ENCODE data around the gene BBS1. TPM values are rescaled to one million over a fixed set of nuclear protein-coding genes. Genes with fewer than 3 reads are reported as not detected.

Gene BBS1
- total RNA-seq, 5 donors from 2014 or later (not counting 1 experiment from before 2014, with no cell fraction given), result 17.0 to 41.6 (median 34.9) TPM

- Histone ChIP-seq H3K9me3 (no peaks in the 10 kb centered on the region), H3K4me3 (ENCODE audit: control insufficient read depth in 1 of 2, extremely low read depth in 1 of 2, low read length in 1 of 2) (peak within 1 kb of the TSS; percentile 72 to 89), H3K27me3 (replicated peaks in 1 of 2; ENCODE audit: control insufficient read depth in 2 of 2, extremely low read depth in 1 of 2, insufficient read depth in 2 of 2, low read length in 1 of 2) (no peaks in the 10 kb centered on the region), H3K4me1 (ENCODE audit: control insufficient read depth in 1 of 2, extremely low read depth in 1 of 2, insufficient read depth in 2 of 2, low read length in 2 of 2) (peaks cover 3 to 23% of the 10 kb centered on the region in 2 experiments), H3K27ac (ENCODE audit: low read length) (peak within 1 kb of the TSS; percentile 58), H3K36me3 (ENCODE audit: control insufficient read depth in 2 of 2, extremely low read depth in 1 of 2, insufficient read depth in 1 of 2, low read length in 1 of 2) (peaks cover 0 to 11% of the 10 kb centered on the region in 2 donors)
- Mint-ChIP-seq H3K9me3 (no peaks in the 10 kb centered on the region), H3K4me1 (peaks cover 22 to 28% (median 25%) of the 10 kb centered on the region in 3 donors), H3K27me3 (no peaks in the 10 kb centered on the region), H3K27ac (peak within 1 kb of the TSS; percentile 78 to 92), H3K36me3 (peaks cover 5% of the 10 kb centered on the region), H3K4me3 (peak within 1 kb of the TSS; percentile 85 to 91 (median 87))
- ATAC-seq (replicated peaks in 1 of 4), result peak; percentile 98 to 99 (median 98)
- ChIA-PET CTCF (interaction anchor here in 1 of 2 donors (0.6 to 1.1 kb wide), 7 partner anchors 11 to 198 kb away, joined by 3 to 12 read pairs (median 4); partner anchors contain the start of genes MRPL11, PELI3 and RBM4B), POLR2A (interaction anchor here (0.5 to 0.7 kb wide), 4 partner anchors 14 to 1631 kb away, joined by 3 to 7 read pairs (median 3); partner anchors contain the start of gene PELI3 (in 1 of the 2))
- WGBS (ENCODE audit: insufficient coverage), result 0% methylated on average over 49 of the region's 62 CpGs
- peak; percentile 86 to 98 (median 95) for DNase-seq
These were observed 30.1 kb upstream of the BBS1 start, which contains the start of gene DPP3 for GRCh38 chr11:66480117-66480938. Gene DPP3 (plus strand): TSS chr11:66480434. CDS start chr11:66482201, 1,767 bp downstream.

- Mint-ChIP-seq H3K4me1 (peaks cover 5 to 14% (median 12%) of the 10 kb centered on the region in 3 donors), H3K36me3 (peaks cover 23% of the 10 kb centered on the region), H3K27me3 (no peaks in the 10 kb centered on the region), H3K9me3 (no peaks in the 10 kb centered on the region), H3K4me3 (no peak overlapping the region), H3K27ac (no peak overlapping the region)
- H3K36me3 ChIP-seq (ENCODE audit: control insufficient read depth in 2 of 2, extremely low read depth in 1 of 2, insufficient read depth in 1 of 2, low read length in 1 of 2), result peaks cover 9 to 45% of the 10 kb centered on the region in 2 donors
- ChIA-PET CTCF (interaction anchor here in 1 of 2 donors (0.5 to 0.8 kb wide), 2 partner anchors 134 to 1171 kb away, joined by 3 to 4 read pairs; no protein-coding TSS in a partner anchor), POLR2A (interaction anchor here in 1 of 2 donors (0.5 kb wide), 1 partner anchor 368 kb away, joined by 3 read pairs; no protein-coding TSS in a partner anchor)
- 91% methylated on average over 5 of the region's 7 CpGs for WGBS (ENCODE audit: insufficient coverage)
- no peak overlapping the region for H3K4me3 ChIP-seq (ENCODE audit: control insufficient read depth in 1 of 2, extremely low read depth in 1 of 2, low read length in 1 of 2)
- H3K27me3 ChIP-seq (replicated peaks in 1 of 2; ENCODE audit: control insufficient read depth in 2 of 2, extremely low read depth in 1 of 2, insufficient read depth in 2 of 2, low read length in 1 of 2), result no peaks in the 10 kb centered on the region
- H3K27ac ChIP-seq (ENCODE audit: low read length), result no peak overlapping the region
- ATAC-seq (replicated peaks in 1 of 4) (no peak), DNase-seq (no peak)
- H3K4me1 ChIP-seq (ENCODE audit: control insufficient read depth in 1 of 2, extremely low read depth in 1 of 2, insufficient read depth in 2 of 2, low read length in 2 of 2), result peaks cover 3 to 12% of the 10 kb centered on the region in 2 experiments
- H3K9me3 ChIP-seq, result no peaks in the 10 kb centered on the region
These were observed 25.5 kb upstream of the BBS1 start for GRCh38 chr11:66484806-66485380.

DNA sequence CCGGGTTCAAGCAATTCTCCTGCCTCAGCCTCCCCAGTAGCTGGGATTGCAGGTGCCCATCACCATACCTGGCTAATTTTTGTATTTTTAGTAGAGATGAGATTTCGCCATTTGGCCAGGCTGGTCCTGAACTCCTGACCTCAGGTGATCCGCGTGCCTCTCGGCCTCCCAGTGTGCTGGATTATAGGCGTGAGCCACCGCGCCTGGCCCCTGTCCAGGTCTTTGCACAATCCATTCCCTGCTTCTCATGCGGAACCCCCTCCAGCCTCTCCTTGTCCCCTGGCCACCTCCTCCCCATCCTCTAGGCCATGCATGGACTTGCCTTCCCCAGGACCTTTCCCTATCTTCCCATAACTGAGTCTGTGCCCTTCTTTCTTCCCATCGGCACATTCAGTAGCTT, 21.5 kb upstream of the BBS1 start:
- H3K9me3 Mint-ChIP-seq, result no peaks in the 10 kb centered on the region
- WGBS (ENCODE audit: insufficient coverage), result 98% methylated on average over 9 of the region's 10 CpGs

GRCh38 chr11:66489636-66490035, 20.8 kb upstream of the BBS1 start:
- 98% methylated on average over 7 of the region's 7 CpGs for WGBS (ENCODE audit: insufficient coverage)
- CTCF ChIA-PET, result interaction anchor here in 1 of 2 donors (0.7 kb wide), 1 partner anchor 706 kb away, joined by 5 read pairs; no protein-coding TSS in a partner anchor

More for the DNA sequence above, 21.5 kb upstream of the BBS1 start:
- Mint-ChIP-seq H3K27me3 (no peaks in the 10 kb centered on the region), H3K4me3 (no peak overlapping the region), H3K36me3 (peaks cover 32% of the 10 kb centered on the region), H3K4me1 (no peaks in the 10 kb centered on the region), H3K27ac (no peak overlapping the region)
- Histone ChIP-seq H3K27me3 (replicated peaks in 1 of 2; ENCODE audit: control insufficient read depth in 2 of 2, extremely low read depth in 1 of 2, insufficient read depth in 2 of 2, low read length in 1 of 2) (no peaks in the 10 kb centered on the region), H3K4me3 (ENCODE audit: control insufficient read depth in 1 of 2, extremely low read depth in 1 of 2, low read length in 1 of 2) (no peak overlapping the region), H3K27ac (ENCODE audit: low read length) (no peak overlapping the region), H3K9me3 (no peaks in the 10 kb centered on the region), H3K4me1 (ENCODE audit: control insufficient read depth in 1 of 2, extremely low read depth in 1 of 2, insufficient read depth in 2 of 2, low read length in 2 of 2) (no peaks in the 10 kb centered on the region), H3K36me3 (ENCODE audit: control insufficient read depth in 2 of 2, extremely low read depth in 1 of 2, insufficient read depth in 1 of 2, low read length in 1 of 2) (peaks cover 15 to 54% of the 10 kb centered on the region in 2 donors)
- ChIA-PET CTCF (no interaction called here), POLR2A (no interaction called here)
- DNase-seq (no peak), ATAC-seq (replicated peaks in 1 of 4) (no peak)

GRCh38 chr11:66491315-66491935, 19.0 kb upstream of the BBS1 start:
- H3K4me3 ChIP-seq (ENCODE audit: control insufficient read depth in 1 of 2, extremely low read depth in 1 of 2, low read length in 1 of 2), result no peak overlapping the region
- H3K9me3 Mint-ChIP-seq, result no peaks in the 10 kb centered on the region
- H3K27me3 Mint-ChIP-seq, result no peaks in the 10 kb centered on the region
- H3K4me3 Mint-ChIP-seq, result no peak overlapping the region
- no peaks in the 10 kb centered on the region for H3K4me1 ChIP-seq (ENCODE audit: control insufficient read depth in 1 of 2, extremely low read depth in 1 of 2, insufficient read depth in 2 of 2, low read length in 2 of 2)
- 94% methylated on average over 11 of the region's 20 CpGs for WGBS (ENCODE audit: insufficient coverage)
- ATAC-seq (replicated peaks in 1 of 4), result no peak
- POLR2A ChIA-PET, result no interaction called here
- H3K27ac ChIP-seq (ENCODE audit: low read length), result no peak overlapping the region
- peaks cover 15 to 59% of the 10 kb centered on the region in 2 donors for H3K36me3 ChIP-seq (ENCODE audit: control insufficient read depth in 2 of 2, extremely low read depth in 1 of 2, insufficient read depth in 1 of 2, low read length in 1 of 2)
- H3K36me3 Mint-ChIP-seq, result peaks cover 32% of the 10 kb centered on the region
- H3K4me1 Mint-ChIP-seq, result no peaks in the 10 kb centered on the region
- no peaks in the 10 kb centered on the region for H3K9me3 ChIP-seq
- no peak for DNase-seq
- no peaks in the 10 kb centered on the region for H3K27me3 ChIP-seq (replicated peaks in 1 of 2; ENCODE audit: control insufficient read depth in 2 of 2, extremely low read depth in 1 of 2, insufficient read depth in 2 of 2, low read length in 1 of 2)
- CTCF ChIA-PET, result interaction anchor here (0.5 to 0.7 kb wide), 3 partner anchors 12 to 163 kb away, joined by 3 to 13 read pairs (median 3); no protein-coding TSS in a partner anchor
- H3K27ac Mint-ChIP-seq, result no peak overlapping the region

More at GRCh38 chr11:66489636-66490035, 20.8 kb upstream of the BBS1 start:
- Histone ChIP-seq H3K27ac (ENCODE audit: low read length) (no peak overlapping the region), H3K36me3 (ENCODE audit: control insufficient read depth in 2 of 2, extremely low read depth in 1 of 2, insufficient read depth in 1 of 2, low read length in 1 of 2) (peaks cover 15 to 57% of the 10 kb centered on the region in 2 donors), H3K4me1 (ENCODE audit: control insufficient read depth in 1 of 2, extremely low read depth in 1 of 2, insufficient read depth in 2 of 2, low read length in 2 of 2) (no peaks in the 10 kb centered on the region), H3K27me3 (replicated peaks in 1 of 2; ENCODE audit: control insufficient read depth in 2 of 2, extremely low read depth in 1 of 2, insufficient read depth in 2 of 2, low read length in 1 of 2) (no peaks in the 10 kb centered on the region), H3K4me3 (ENCODE audit: control insufficient read depth in 1 of 2, extremely low read depth in 1 of 2, low read length in 1 of 2) (no peak overlapping the region), H3K9me3 (no peaks in the 10 kb centered on the region)
- H3K27me3 Mint-ChIP-seq, result no peaks in the 10 kb centered on the region
- POLR2A ChIA-PET, result interaction anchor here in 1 of 2 donors (0.5 kb wide), 1 partner anchor 169 kb away, joined by 3 read pairs; no protein-coding TSS in a partner anchor
- H3K36me3 Mint-ChIP-seq, result peaks cover 34% of the 10 kb centered on the region
- no peak for DNase-seq
- no peaks in the 10 kb centered on the region for H3K4me1 Mint-ChIP-seq
- H3K9me3 Mint-ChIP-seq, result no peaks in the 10 kb centered on the region
- no peak overlapping the region for H3K4me3 Mint-ChIP-seq
- no peak for ATAC-seq (replicated peaks in 1 of 4)
- no peak overlapping the region for H3K27ac Mint-ChIP-seq
